Measurements from ENCODE around the gene HDAC7. TPM values are rescaled to one million over a fixed set of nuclear protein-coding genes. Genes with fewer than 3 reads are reported as not detected.
"Not testable (repeated sequence)": the region's sequence is repeated elsewhere in the genome, so short reads cannot be mapped to it uniquely, and the experiment has no call there.

HDAC7 gene
- total RNA-seq, 2 experiments from 2014 or later = 331 to 385 TPM

DNA sequence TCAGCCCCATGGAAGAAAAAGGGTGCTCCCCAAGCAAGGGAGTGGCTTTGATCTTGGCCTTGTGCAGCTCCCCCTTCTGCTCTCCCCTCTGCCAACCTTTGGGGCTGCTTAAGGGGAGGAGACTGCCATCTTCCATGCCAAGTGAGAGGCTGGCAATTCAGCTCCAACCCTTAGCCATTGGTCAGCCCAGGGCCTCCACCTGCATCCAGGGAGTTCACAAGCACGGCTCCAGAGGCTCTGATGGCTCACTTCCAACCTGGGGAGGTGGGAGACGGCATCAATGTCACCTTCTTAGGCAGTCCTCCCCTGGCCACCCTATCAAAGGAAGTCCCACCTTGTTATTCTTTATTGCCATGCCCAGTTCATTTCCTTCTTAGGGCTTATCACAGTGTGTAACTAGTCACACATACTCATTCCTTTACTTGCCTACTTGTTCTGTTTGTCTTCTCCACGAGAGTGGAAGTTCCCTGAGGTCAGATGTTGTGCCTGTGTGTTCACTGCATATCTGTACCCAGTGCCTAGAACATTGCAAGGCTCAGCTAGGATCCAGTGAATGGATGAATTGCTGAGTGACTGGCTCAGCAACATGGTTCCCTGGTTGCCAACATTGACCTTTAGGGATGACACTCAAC, 5.0 kb downstream of the HDAC7 start:
- DNase-seq (peak; percentile 60), ATAC-seq (peak; percentile 30)
- Mint-ChIP-seq H3K4me3 (peak overlapping the region; percentile 94), H3K36me3 (ENCODE audit: low read depth) (peaks cover 82% of the 10 kb centered on the region), H3K27me3 (no peaks in the 10 kb centered on the region), H3K4me1 (peaks cover 70% of the 10 kb centered on the region), H3K9me3 (ENCODE audit: low read depth) (peaks cover 3% of the 10 kb centered on the region), H3K27ac (peak overlapping the region; percentile 98)
- CTCF ChIA-PET = interaction anchor here (0.7 to 8.4 kb wide), 4 partner anchors 20 to 600 kb away, joined by 4 to 303 read pairs (median 4); no protein-coding TSS in a partner anchor
- POLR2A ChIA-PET = interaction anchor here (1.5 to 11.0 kb wide), 4 partner anchors 14 to 109 kb away, joined by 4 to 215 read pairs (median 14); partner anchors contain the start of gene RPAP3
- intact Hi-C loops (cut with DNase I, micrococcal nuclease) = loop anchor here (5.0 to 10.0 kb wide), 5 partner anchors 88 to 1547 kb away; partner anchors contain the start of genes SLC38A1 (in 1 of the 2) and VDR (in 1 of the 2)

DNA sequence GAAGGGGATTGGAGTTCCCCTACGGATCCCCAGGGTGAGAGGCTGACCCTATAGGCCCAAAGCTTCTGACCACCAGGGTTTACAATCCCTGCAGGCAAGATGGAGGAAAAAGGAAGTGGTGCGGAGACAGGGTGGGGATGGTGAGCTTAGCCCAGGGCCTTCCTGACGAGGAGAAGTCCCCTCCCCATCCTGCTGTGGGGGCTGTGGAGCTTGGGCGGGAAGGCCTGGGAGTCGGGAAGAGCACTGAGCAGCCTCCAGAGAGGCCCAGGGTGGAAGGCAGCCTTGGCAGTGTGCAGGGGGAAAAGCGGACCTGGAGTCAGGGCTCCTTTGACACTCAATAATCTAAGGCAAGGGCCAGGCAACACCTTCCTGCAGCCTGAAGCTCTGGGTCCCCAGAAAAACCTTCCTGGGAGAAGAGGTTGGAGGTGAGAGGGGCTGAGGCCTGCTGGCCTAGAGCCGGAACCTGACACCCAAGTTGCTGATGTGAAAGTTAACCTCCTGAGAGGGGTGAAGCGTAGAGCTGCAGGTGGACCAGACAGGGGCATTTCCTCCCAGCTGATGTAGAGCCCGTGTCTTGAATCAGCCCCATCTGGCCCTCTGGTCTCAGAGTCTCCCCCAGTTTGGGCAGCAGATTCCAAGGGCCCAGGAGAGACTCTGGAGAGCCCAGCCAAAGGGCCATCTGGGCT, 6.0 kb downstream of the HDAC7 start:
- ATAC-seq (peak; percentile 1), DNase-seq (peak; percentile 54)
- intact Hi-C loops (cut with DNase I, micrococcal nuclease) = loop anchor here (1.0 to 10.0 kb wide), 13 partner anchors 19 to 1599 kb away; partner anchors contain the start of genes VDR (in 2 of the 2), RPAP3 (in 1 of the 2), SENP1 (in 1 of the 2) and SLC38A1 (in 1 of the 2)
- ChIA-PET CTCF (interaction anchor here (0.7 to 8.4 kb wide), 9 partner anchors 15 to 743 kb away, joined by 3 to 303 read pairs (median 4); no protein-coding TSS in a partner anchor), POLR2A (interaction anchor here (0.6 to 11.0 kb wide), 12 partner anchors 9 to 1111 kb away, joined by 3 to 215 read pairs (median 4); partner anchors contain the start of gene RPAP3)
- peaks cover 77% of the 10 kb centered on the region for H3K36me3 Mint-ChIP-seq (ENCODE audit: low read depth)
- peaks cover 3% of the 10 kb centered on the region for H3K9me3 Mint-ChIP-seq (ENCODE audit: low read depth)
- peaks cover 77% of the 10 kb centered on the region for H3K4me1 Mint-ChIP-seq
- peak overlapping the region; percentile 94 for H3K4me3 Mint-ChIP-seq
- H3K27ac Mint-ChIP-seq = peak overlapping the region; percentile 98
- no peaks in the 10 kb centered on the region for H3K27me3 Mint-ChIP-seq

DNA sequence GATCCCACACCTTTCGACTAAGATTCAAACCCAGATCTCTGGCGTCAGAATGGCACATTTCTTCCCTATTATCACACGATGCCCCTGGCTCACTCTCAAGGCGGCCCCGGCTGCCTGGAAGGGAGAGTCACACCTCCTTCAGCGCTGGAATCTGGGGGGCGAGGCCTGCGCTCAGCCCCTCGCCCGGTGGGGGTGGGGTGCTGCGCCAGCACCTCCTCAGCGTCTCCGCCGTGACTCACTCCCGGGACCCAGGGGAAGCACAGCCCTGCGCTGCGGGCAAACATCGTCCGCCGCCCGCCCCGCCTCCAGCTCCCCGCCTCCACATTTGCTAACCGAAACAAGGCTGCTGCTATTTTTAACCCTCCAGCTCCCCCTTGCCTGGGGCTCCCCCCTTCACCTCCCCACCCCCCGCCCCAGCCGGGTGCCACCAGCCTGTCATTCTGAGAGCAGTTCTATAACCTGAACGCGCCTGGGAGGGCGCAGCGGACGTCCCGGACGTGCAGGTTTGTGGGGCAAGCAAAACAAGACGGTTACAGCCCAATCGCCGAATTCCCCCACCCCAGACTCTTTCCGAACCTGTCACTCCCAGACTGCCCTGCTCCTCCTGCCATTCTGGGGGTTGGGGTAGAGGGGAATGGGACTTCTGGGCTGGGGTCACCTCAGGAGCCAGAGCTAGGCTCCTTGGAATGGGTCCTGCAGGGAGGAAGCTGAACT, 6.7 kb downstream of the HDAC7 start:
- H3K36me3 Mint-ChIP-seq (ENCODE audit: low read depth) = peaks cover 70% of the 10 kb centered on the region

DNA sequence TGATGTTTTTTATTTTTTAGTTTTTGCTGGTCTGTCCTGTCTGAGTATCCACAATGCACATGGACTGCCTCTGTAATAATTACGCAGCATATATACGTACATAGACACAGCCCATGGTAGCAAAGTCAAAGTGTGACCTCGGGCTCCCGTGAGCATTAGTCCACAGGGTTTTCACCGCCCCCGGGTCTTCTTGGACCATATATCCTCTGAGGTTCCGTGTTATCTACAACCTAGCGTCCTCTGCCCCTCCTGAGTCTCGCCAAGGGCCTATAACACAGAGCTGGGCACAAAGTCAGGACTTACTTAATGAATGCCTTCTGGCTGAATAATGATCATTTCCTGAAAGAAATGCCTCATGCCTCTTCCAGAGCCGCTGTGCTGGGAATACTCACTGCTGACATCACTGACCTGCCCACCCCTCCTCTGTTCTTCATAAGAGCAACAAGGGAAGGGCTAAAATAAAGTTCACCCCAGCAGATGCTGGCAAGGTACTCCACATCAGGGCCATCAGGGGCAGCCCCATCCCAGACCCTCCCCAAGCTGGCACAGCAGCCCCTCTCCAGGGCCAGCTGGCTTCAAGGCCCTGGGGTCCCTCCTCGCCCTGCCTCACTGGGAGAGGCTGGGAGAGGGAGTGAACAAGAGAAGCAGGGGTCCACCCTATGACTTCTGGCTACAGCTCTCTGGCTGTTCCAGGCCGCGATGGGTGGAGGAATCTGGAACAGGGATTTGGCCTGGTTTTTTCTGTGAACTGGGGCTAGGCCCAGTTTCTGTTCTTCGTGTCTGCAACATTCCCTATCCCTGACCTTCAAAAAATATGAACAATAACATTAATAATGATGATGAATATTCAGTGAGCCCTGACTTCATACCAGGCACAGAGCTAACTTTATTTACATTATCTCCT, 7.9 kb downstream of the HDAC7 start:
- DNase-seq = no peak
- Mint-ChIP-seq H3K9me3 (ENCODE audit: low read depth) (peaks cover 3% of the 10 kb centered on the region), H3K4me1 (peaks cover 87% of the 10 kb centered on the region), H3K27ac (peak overlapping the region; percentile 98), H3K4me3 (peak overlapping the region; percentile 94), H3K36me3 (ENCODE audit: low read depth) (peaks cover 69% of the 10 kb centered on the region), H3K27me3 (no peaks in the 10 kb centered on the region)
- intact Hi-C loops (cut with DNase I, micrococcal nuclease) = loop anchor here (2.0 to 10.0 kb wide), 10 partner anchors 73 to 1597 kb away; partner anchors contain the start of genes VDR (in 2 of the 2), SENP1 (in 1 of the 2) and SLC38A1 (in 1 of the 2)
- ATAC-seq = no peak
- ChIA-PET POLR2A (interaction anchor here (0.8 to 11.0 kb wide), 3 partner anchors 22 to 75 kb away, joined by 3 to 215 read pairs (median 5); no protein-coding TSS in a partner anchor), CTCF (interaction anchor here (0.7 to 8.4 kb wide), 9 partner anchors 10 to 121 kb away, joined by 3 to 303 read pairs (median 7); no protein-coding TSS in a partner anchor)

More for the DNA sequence above, 6.7 kb downstream of the HDAC7 start:
- Mint-ChIP-seq H3K4me3 (peak overlapping the region; percentile 94), H3K27ac (peak overlapping the region; percentile 98), H3K27me3 (no peaks in the 10 kb centered on the region), H3K9me3 (ENCODE audit: low read depth) (peaks cover 3% of the 10 kb centered on the region), H3K4me1 (peaks cover 81% of the 10 kb centered on the region)
- peak; percentile 98 for DNase-seq
- ChIA-PET CTCF (interaction anchor here (0.8 to 8.4 kb wide), 9 partner anchors 11 to 742 kb away, joined by 3 to 303 read pairs (median 4); no protein-coding TSS in a partner anchor), POLR2A (interaction anchor here (0.6 to 11.0 kb wide), 11 partner anchors 9 to 1111 kb away, joined by 3 to 215 read pairs (median 4); partner anchors contain the start of gene RPAP3)
- peak; percentile 59 for ATAC-seq
- intact Hi-C loops (cut with DNase I, micrococcal nuclease) = loop anchor here (1.0 to 10.0 kb wide), 13 partner anchors 19 to 1598 kb away; partner anchors contain the start of genes VDR (in 2 of the 2), RPAP3 (in 1 of the 2), SENP1 (in 1 of the 2) and SLC38A1 (in 1 of the 2)

DNA sequence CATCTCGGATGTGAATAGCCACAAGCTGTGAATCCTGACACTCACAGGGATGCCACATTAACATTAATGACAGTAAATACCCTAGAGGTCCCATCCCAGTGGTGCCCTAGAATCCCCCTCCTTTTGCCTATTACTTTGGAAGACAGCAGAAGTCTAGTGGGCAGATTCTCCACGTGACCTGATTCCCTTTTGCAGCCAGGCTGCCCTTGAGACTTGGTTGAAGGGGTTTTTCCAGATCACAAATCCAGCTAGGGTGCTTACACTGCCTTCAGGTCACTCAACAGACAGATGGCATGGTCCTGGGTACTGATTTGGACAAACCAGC, 8.7 kb downstream of the HDAC7 start:
- peaks cover 69% of the 10 kb centered on the region for H3K36me3 Mint-ChIP-seq (ENCODE audit: low read depth)
- no peak for ATAC-seq
- ChIA-PET POLR2A (interaction anchor here (0.7 to 11.0 kb wide), 2 partner anchors 22 to 27 kb away, joined by 3 to 215 read pairs; no protein-coding TSS in a partner anchor), CTCF (interaction anchor here (0.6 to 8.4 kb wide), 8 partner anchors 10 to 239 kb away, joined by 3 to 303 read pairs (median 4); partner anchors contain the start of gene SLC48A1)
- intact Hi-C loops (cut with DNase I, micrococcal nuclease) = loop anchor here (5.0 to 10.0 kb wide), 5 partner anchors 91 to 1544 kb away; partner anchors contain the start of genes SLC38A1 (in 1 of the 2) and VDR (in 1 of the 2)
- no peaks in the 10 kb centered on the region for H3K27me3 Mint-ChIP-seq
- no peak for DNase-seq
- peak overlapping the region; percentile 94 for H3K4me3 Mint-ChIP-seq
- peaks cover 91% of the 10 kb centered on the region for H3K4me1 Mint-ChIP-seq
- H3K27ac Mint-ChIP-seq = peak overlapping the region; percentile 98
- H3K9me3 Mint-ChIP-seq (ENCODE audit: low read depth) = peaks cover 3% of the 10 kb centered on the region

DNA sequence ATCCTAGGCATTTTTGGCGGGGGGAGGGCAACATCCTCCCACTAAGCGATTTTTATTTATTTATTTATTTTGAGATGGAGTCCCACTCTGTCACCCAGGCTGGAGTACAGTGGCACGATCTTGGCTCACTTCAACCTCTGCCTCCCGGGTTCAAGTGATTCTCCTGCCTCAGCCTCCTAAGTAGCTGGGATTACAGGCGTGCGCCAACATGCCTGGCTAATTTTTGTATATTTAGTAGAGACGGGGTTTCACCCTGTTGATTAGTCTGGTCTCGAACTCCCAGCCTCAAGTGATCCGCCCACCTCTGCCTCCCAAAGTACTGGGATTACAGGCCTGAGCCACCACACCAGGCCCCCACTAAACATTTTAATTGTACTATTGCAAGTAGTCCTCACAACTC, 10.2 kb downstream of the HDAC7 start:
- intact Hi-C loops (cut with DNase I, micrococcal nuclease) = loop anchor here (1.0 to 10.0 kb wide), 3 partner anchors 103 to 875 kb away; partner anchors contain the start of genes KANSL2 (in 1 of the 2) and RPAP3 (in 1 of the 2)
- peak overlapping the region; percentile 98 for H3K27ac Mint-ChIP-seq
- ATAC-seq; H3K9me3 Mint-ChIP-seq (ENCODE audit: low read depth); H3K27me3 Mint-ChIP-seq; DNase-seq: not testable (repeated sequence)
- peaks cover 91% of the 10 kb centered on the region for H3K4me1 Mint-ChIP-seq
- peaks cover 69% of the 10 kb centered on the region for H3K36me3 Mint-ChIP-seq (ENCODE audit: low read depth)
- CTCF ChIA-PET = interaction anchor here (0.5 to 8.4 kb wide), 9 partner anchors 24 to 343 kb away, joined by 3 to 303 read pairs (median 3); partner anchors contain the start of gene SLC48A1
- peak overlapping the region; percentile 94 for H3K4me3 Mint-ChIP-seq
- POLR2A ChIA-PET = interaction anchor here (0.6 to 11.0 kb wide), 3 partner anchors 24 to 95 kb away, joined by 3 to 215 read pairs (median 5); partner anchors contain the start of gene VDR

DNA sequence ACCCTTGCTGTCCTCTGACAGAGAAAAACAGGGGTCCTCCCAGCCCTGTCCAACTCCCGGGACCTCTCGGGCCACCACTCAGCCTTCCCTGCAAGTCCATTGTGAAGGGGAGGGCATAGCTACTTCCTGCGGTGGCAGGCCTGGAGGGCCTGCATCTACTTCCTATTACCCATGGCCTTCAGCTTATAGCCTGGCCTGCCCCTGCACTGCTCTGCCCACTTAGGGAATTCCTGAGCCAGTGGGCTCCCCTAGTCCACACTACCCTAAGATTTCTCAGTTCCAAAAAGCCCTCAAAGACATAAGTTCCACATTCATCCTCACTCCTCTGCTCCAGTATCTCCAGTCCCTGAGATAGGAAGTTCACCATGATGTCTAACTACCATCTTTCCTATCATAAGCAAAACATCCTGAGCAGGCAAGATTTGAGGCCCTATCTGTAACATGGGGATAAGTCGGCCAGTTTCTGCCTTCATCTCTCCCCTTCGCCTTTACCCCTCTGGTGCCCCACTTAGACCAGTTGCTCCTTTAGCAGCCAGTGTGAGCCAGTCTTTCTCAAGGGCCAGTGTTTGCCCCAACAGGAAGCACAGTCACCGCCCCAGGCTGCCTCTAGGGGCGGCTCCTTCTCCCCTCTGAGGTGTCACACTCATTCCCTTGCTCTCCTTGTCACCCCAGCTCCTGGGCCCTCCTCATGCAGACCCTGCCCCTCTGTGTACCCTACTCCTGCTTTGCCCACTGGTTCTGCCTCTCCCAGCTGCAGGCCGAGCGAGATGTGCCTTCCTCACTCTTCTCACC, 10.9 kb downstream of the HDAC7 start:
- POLR2A ChIA-PET = interaction anchor here (0.7 to 11.0 kb wide), 12 partner anchors 8 to 96 kb away, joined by 3 to 215 read pairs (median 3); partner anchors contain the start of gene VDR
- peaks cover 69% of the 10 kb centered on the region for H3K36me3 Mint-ChIP-seq (ENCODE audit: low read depth)
- intact Hi-C loops (cut with DNase I, micrococcal nuclease) = loop anchor here (1.0 to 10.0 kb wide), 6 partner anchors 24 to 876 kb away; partner anchors contain the start of genes RPAP3 (in 2 of the 2) and KANSL2 (in 1 of the 2)

DNA sequence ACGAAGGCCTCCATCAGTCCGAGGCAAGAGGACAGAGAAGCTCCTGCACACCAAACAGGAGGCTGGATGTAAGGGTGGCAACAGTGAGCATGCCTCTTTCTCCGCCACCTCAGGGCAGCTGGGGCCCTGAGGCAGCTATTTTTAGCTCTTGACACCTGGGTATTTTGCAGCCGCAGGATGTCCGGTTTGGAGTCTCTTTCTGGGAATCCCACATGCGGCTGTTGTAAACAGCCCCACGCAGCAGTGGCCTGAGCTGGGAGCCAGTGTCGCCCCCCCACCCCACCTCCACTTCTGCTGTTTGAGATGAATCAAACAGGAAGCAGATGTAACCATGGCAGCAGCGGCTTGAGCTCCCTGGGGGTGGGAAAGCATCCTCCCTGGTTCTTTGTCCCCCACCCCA, 11.7 kb downstream of the HDAC7 start:
- ATAC-seq = peak; percentile 34
- CTCF ChIA-PET = interaction anchor here (0.5 to 8.4 kb wide), 19 partner anchors 9 to 388 kb away, joined by 3 to 303 read pairs (median 5); partner anchors contain the start of gene ENDOU
- Mint-ChIP-seq H3K36me3 (ENCODE audit: low read depth) (peaks cover 69% of the 10 kb centered on the region), H3K4me3 (peak overlapping the region; percentile 61), H3K4me1 (peaks cover 93% of the 10 kb centered on the region), H3K27ac (peak overlapping the region; percentile 94), H3K9me3 (ENCODE audit: low read depth) (no peaks in the 10 kb centered on the region), H3K27me3 (no peaks in the 10 kb centered on the region)
- peak; percentile 92 for DNase-seq
- intact Hi-C loops (cut with DNase I, micrococcal nuclease) = loop anchor here (1.0 to 10.0 kb wide), 6 partner anchors 24 to 877 kb away; partner anchors contain the start of genes KANSL2 (in 1 of the 2) and RPAP3 (in 1 of the 2)
- POLR2A ChIA-PET = interaction anchor here (0.6 to 11.0 kb wide), 12 partner anchors 9 to 1380 kb away, joined by 3 to 215 read pairs (median 3); partner anchors contain the start of gene VDR

More for the DNA sequence above, 10.9 kb downstream of the HDAC7 start:
- H3K9me3 Mint-ChIP-seq (ENCODE audit: low read depth) = no peaks in the 10 kb centered on the region
- DNase-seq (peak; percentile 82), ATAC-seq (peak; percentile 45)
- peaks cover 92% of the 10 kb centered on the region for H3K4me1 Mint-ChIP-seq
- H3K4me3 Mint-ChIP-seq = peak overlapping the region; percentile 61
- H3K27ac Mint-ChIP-seq = peak overlapping the region; percentile 94
- H3K27me3 Mint-ChIP-seq = no peaks in the 10 kb centered on the region
- CTCF ChIA-PET = interaction anchor here (0.8 to 8.4 kb wide), 15 partner anchors 9 to 98 kb away, joined by 3 to 303 read pairs (median 6); no protein-coding TSS in a partner anchor

Data from activated CD4-positive, alpha-beta T cell treated with anti-CD3 and anti-CD28 coated beads for 36 hours (primary cell).